ENCODE results near the gene GNA15. TPM values are rescaled to one million over a fixed set of nuclear protein-coding genes. Genes with fewer than 3 reads are reported as not detected.
"Not testable (repeated sequence)": the region's sequence is repeated elsewhere in the genome, so short reads cannot be mapped to it uniquely, and the experiment has no call there.

The GNA15 gene
- total RNA-seq, 1 donor from 2014 or later = 134 TPM

DNA sequence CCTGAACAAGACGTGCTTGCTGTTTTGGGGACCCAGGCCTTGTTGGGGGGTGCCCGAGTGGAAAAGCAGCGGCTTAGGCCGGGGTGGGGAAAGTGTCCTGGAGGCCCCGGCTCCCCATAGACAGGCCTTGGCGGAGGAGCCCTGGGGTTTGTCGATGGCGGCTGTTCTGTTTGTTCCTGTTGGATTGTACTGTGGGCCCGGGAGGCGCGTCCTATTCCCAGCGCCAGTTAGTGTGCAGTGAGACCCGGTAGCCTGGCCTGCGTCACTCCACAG lies 61.0 kb downstream of the GNA15 start:
- intact Hi-C loops (cut with micrococcal nuclease) = no loop called here
- no peaks in the 10 kb centered on the region for H3K4me1 Mint-ChIP-seq
- no peak overlapping the region for H3K27ac Mint-ChIP-seq
- no peak for DNase-seq
- H3K27me3 Mint-ChIP-seq = no peaks in the 10 kb centered on the region
- H3K9me3 Mint-ChIP-seq = no peaks in the 10 kb centered on the region
- H3K4me3 Mint-ChIP-seq = no peak overlapping the region
- peaks cover 17% of the 10 kb centered on the region for H3K36me3 Mint-ChIP-seq (ENCODE audit: low read depth)

DNA sequence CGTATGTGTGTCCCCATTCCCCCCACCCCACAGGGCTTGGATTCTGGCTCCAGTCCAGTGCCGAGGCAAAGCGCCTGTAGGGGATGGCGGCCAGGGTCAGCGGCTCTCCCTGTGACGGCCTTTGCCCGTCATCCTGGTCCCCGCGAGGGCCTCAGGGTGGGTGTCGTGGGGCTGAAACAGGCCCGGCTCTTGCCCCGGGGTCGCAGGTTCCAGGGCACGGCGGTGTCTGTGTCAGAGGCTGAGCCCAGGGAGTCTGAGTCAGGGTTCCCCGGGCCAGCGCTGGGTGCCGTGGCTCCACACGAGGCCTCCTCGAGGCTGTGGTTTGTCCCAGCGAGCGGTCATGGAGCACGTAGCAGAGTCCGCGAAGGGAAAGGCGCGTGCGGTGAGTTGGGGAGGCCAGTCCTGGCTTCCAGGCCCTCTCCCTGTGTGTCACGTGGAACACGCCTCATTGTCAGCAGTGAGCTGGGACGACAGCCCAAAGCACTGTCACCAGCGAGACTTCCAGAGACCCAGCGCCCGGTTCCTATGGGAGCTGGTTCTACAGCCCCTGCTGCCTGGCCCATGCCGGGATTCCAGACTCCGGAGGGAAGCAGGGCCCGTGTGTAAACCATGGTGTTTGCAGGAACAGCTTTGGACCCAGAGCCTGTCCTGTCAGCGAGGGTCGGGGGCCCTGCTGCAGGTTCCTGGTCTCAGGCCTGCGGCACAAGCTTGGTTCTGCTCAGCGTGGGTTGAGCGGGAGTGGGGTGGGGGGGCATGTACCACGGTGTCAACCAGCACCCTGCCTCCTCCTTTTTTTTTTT lies 63.3 kb downstream of the GNA15 start:
- H3K9me3 Mint-ChIP-seq = no peaks in the 10 kb centered on the region
- peaks cover 12% of the 10 kb centered on the region for H3K36me3 Mint-ChIP-seq (ENCODE audit: low read depth)
- H3K4me3 Mint-ChIP-seq = no peak overlapping the region
- intact Hi-C loops (cut with micrococcal nuclease) = no loop called here
- H3K27ac Mint-ChIP-seq = no peak overlapping the region
- no peak for DNase-seq
- no peaks in the 10 kb centered on the region for H3K4me1 Mint-ChIP-seq
- H3K27me3 Mint-ChIP-seq = no peaks in the 10 kb centered on the region

DNA sequence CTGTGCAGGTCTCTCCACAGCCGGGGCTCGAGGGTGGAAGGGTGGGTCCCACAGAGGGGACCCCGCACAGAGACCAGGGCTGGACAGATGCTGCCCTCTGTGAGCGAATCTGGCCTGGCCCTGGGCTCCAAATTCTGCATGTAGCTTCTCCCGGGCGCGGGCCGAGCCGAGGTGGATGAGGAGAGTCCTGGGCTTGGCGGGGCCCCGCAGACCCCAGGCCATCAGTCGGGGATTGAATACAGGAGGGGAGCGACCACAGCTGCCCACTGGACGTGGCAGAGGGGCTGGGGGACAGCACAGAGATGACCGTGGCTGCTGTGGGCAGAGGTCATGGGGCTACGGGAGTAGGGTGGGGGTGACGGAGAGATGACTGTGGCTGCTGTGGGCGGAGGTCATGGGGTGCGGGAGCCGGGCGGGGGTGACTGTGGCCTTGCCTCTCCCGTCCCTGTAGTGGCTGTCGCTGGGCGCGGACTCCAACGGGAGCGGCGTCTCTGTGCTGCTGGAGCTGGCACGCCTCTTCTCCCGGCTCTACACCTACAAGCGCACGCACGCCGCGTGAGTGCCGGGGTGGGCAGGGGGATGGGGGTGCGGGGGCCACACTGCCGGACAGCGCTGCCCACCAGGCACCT lies 65.4 kb downstream of the GNA15 start:
- Mint-ChIP-seq H3K27me3 (no peaks in the 10 kb centered on the region), H3K9me3 (no peaks in the 10 kb centered on the region), H3K27ac (no peak overlapping the region), H3K36me3 (ENCODE audit: low read depth) (peaks cover 11% of the 10 kb centered on the region), H3K4me3 (no peak overlapping the region), H3K4me1 (no peaks in the 10 kb centered on the region)
- intact Hi-C loops (cut with micrococcal nuclease) = no loop called here
- DNase-seq = no peak

DNA sequence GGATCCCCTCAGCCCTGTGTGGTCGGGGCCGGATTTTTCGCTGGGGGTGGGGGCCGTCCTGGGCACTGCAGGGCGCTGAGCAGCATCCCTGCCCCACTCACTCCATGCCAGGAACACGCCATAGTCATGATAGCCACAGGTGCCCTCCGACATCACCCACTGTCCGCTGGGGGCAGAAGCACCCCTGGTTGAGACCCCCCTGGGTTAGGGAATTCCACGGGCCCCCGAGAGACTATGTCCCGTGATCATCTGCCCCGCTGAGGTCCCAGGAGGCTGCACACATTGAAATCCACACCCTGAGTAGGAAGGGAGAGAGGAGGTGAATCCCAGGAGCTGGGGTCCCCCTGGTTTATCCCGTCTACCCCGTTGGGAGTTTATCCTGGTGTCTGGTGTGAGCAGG lies 66.1 kb downstream of the GNA15 start:
- Mint-ChIP-seq H3K4me3 (no peak overlapping the region), H3K9me3 (no peaks in the 10 kb centered on the region), H3K36me3 (ENCODE audit: low read depth) (peaks cover 11% of the 10 kb centered on the region), H3K27ac (no peak overlapping the region), H3K4me1 (no peaks in the 10 kb centered on the region), H3K27me3 (no peaks in the 10 kb centered on the region)
- intact Hi-C loops (cut with micrococcal nuclease) = no loop called here
- no peak for DNase-seq

DNA sequence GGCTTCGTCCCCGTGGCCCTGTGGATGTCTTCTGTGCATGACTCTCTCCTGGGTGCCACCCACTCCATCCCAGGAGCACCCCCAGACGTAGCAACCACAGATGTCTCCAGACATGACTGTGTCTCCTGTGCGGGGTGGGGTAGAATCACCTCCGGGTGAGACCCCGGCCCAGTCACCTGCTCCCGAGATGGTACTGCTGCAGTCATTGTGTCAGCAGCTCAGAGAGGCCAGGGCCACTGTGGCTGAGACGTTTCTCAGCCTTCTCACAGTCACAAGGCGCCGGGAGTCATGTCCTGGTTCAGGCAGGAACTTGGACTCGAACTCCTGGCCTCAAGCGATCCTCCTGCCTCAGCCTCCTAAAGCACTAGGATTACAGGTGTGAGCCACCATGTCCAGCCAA lies 66.5 kb downstream of the GNA15 start:
- Mint-ChIP-seq H3K4me1 (no peaks in the 10 kb centered on the region), H3K27ac (no peak overlapping the region), H3K27me3 (no peaks in the 10 kb centered on the region), H3K4me3 (no peak overlapping the region), H3K9me3 (no peaks in the 10 kb centered on the region), H3K36me3 (ENCODE audit: low read depth) (peaks cover 9% of the 10 kb centered on the region)
- intact Hi-C loops (cut with micrococcal nuclease) = no loop called here
- DNase-seq = no peak

DNA sequence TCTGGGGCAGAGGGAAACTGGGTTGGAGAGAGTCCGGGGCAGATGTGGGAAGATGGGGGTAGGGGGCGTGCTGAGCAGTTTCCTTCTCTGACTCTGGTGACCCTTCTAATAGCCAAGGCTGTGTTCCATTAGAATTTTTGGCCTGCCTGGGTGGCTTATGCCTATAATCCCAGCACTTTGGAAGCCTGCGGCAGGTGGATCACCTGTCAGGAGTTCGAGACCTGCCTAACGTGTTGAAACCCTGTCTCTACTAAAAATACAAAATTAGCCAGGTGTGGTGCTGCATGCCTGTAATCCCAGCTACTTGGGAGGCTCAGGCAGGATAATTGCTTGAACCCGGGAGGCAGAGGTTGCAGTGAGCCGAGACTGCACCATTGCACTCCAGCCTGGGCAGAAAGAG lies 67.1 kb downstream of the GNA15 start:
- H3K4me3 Mint-ChIP-seq; H3K36me3 Mint-ChIP-seq (ENCODE audit: low read depth); H3K27me3 Mint-ChIP-seq; intact Hi-C loops (cut with micrococcal nuclease); DNase-seq; H3K27ac Mint-ChIP-seq; H3K9me3 Mint-ChIP-seq; H3K4me1 Mint-ChIP-seq: not testable (repeated sequence)

DNA sequence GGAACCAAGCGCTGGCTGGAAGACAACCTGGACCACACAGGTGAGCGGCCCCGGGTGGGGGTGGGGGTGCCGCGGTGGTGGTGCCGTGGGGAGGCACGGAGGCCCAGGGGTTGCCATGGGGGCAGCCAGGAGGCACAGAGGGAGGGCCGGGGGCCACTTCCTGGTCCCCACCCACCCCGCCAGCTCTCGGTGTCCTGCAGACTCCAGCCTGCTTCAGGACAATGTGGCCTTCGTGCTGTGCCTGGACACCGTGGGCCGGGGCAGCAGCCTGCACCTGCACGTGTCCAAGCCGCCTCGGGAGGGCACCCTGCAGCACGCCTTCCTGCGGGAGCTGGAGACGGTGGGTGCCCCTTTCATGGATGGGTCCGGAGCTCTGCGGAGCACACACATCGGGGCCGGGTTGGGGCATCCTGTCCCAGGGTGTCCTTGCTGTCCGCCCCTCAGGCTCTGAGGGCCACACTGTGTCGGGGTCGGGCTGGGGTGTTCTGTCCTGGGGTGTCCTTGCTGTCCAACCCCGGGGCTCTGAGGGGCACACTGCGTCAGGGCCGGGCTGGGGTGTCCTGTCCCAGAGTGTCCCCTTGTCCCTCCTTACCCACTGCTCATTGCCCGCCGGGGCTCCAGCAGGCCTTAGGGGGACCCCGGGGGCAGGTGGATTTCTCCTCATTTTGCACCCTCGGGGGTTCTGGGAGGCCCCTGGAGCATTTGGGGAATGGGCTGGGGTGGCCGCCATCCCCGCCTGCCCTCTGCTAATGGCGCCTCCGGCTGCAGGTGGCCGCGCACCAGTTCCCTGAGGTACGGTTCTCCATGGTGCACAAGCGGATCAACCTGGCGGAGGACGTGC lies 68.2 kb downstream of the GNA15 start:
- no peak overlapping the region for H3K27ac Mint-ChIP-seq
- intact Hi-C loops (cut with micrococcal nuclease) = no loop called here

DNA sequence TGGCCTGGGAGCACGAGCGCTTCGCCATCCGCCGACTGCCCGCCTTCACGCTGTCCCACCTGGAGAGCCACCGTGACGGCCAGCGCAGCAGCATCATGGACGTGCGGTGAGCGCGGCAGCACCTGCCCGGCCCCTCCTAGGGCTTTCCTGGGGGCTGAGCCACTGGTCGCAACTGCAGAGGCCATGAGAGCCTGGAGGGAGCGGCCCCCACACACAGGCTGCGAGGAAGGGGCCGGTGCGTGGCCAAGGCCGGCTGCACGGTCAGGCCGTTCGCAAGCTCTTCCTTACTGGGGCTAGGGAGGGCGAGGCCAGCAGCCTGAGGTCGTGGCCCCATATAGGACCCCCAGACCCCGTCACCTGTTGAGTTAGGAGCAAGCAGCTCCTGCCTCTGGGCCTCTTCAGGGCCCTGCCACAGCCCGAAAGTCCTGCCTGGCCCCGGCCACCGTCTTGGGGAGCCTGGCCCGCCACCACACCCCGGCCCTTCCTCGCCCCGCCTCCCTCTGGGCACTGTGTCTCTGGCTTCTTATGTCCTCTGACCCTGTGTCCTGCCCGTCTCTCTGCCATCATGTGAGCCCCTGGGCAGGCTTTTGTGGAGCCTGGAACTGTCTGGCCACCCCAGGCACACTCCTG lies 68.9 kb downstream of the GNA15 start:
- DNase-seq = no peak
- H3K27me3 Mint-ChIP-seq = no peaks in the 10 kb centered on the region
- no peaks in the 10 kb centered on the region for H3K4me1 Mint-ChIP-seq
- no peak overlapping the region for H3K27ac Mint-ChIP-seq
- H3K4me3 Mint-ChIP-seq = no peak overlapping the region
- peaks cover 13% of the 10 kb centered on the region for H3K36me3 Mint-ChIP-seq (ENCODE audit: low read depth)
- no peaks in the 10 kb centered on the region for H3K9me3 Mint-ChIP-seq
- intact Hi-C loops (cut with micrococcal nuclease) = no loop called here

More for the DNA sequence above, 68.2 kb downstream of the GNA15 start:
- H3K27me3 Mint-ChIP-seq = no peaks in the 10 kb centered on the region
- no peak for DNase-seq
- no peaks in the 10 kb centered on the region for H3K4me1 Mint-ChIP-seq
- no peak overlapping the region for H3K4me3 Mint-ChIP-seq
- H3K9me3 Mint-ChIP-seq = no peaks in the 10 kb centered on the region
- H3K36me3 Mint-ChIP-seq (ENCODE audit: low read depth) = peaks cover 11% of the 10 kb centered on the region

DNA sequence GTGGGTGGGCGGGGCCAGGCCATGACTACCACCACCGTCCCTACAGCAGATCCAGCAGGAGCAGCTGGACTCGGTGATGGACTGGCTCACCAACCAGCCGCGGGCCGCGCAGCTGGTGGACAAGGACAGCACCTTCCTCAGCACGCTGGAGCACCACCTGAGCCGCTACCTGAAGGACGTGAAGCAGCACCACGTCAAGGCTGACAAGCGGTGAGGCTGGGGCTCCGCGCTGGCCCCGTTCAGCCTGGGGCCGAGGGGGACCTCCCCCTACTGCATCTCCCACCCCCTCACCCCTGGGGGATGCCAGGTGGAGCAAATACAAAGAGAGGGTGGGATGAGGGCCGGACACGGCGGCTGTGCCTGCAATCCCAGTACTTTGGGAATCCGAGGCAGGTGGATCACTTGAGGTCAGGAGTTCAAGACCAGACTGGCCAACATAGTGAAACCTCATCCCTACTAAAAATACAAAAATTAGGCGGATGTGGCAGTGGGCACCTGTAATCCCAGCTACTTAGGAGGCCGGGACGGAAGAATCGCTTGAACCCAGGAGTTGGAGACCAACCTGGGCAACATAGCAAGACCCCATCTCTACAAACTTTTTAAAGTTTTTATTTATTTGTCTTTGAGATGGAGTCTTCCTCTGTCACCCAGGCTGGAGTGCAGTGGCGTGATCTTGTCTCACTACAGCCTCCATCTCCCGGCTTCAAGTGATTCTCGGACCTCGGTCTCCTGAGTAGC lies 70.6 kb downstream of the GNA15 start:
- H3K4me3 Mint-ChIP-seq = no peak overlapping the region
- intact Hi-C loops (cut with micrococcal nuclease) = no loop called here
- peaks cover 13% of the 10 kb centered on the region for H3K36me3 Mint-ChIP-seq (ENCODE audit: low read depth)
- no peak overlapping the region for H3K27ac Mint-ChIP-seq
- DNase-seq = no peak
- H3K9me3 Mint-ChIP-seq = no peaks in the 10 kb centered on the region
- H3K27me3 Mint-ChIP-seq = no peaks in the 10 kb centered on the region
- no peaks in the 10 kb centered on the region for H3K4me1 Mint-ChIP-seq

DNA sequence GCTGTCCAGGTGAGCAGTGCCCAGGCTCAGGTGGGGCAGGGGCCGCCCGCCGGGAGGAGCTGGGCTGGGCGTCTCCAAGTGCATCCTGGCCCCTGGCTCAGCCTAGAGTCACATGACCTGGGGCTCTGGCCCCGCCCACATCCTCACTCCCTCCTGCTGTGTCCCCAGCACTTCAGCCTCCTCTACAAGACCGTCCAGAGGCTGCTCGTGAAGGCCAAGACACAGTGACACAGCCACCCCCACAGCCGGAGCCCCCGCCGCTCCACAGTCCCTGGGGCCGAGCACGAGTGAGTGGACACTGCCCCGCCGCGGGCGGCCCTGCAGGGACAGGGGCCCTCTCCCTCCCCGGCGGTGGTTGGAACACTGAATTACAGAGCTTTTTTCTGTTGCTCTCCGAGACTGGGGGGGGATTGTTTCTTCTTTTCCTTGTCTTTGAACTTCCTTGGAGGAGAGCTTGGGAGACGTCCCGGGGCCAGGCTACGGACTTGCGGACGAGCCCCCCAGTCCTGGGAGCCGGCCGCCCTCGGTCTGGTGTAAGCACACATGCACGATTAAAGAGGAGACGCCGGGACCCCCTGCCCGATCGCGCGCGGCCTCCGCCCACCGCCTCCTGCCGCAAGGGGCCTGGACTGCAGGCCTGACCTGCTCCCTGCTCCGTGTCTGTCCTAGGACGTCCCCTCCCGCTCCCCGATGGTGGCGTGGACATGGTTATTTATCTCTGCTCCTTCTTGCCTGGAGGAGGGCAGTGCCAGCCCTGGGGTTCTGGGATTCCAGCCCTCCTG lies 71.8 kb downstream of the GNA15 start:
- Mint-ChIP-seq H3K4me3 (no peak overlapping the region), H3K27ac (no peak overlapping the region), H3K4me1 (no peaks in the 10 kb centered on the region), H3K27me3 (no peaks in the 10 kb centered on the region), H3K36me3 (ENCODE audit: low read depth) (peaks cover 16% of the 10 kb centered on the region), H3K9me3 (no peaks in the 10 kb centered on the region)
- intact Hi-C loops (cut with micrococcal nuclease) = no loop called here
- DNase-seq = no peak

DNA sequence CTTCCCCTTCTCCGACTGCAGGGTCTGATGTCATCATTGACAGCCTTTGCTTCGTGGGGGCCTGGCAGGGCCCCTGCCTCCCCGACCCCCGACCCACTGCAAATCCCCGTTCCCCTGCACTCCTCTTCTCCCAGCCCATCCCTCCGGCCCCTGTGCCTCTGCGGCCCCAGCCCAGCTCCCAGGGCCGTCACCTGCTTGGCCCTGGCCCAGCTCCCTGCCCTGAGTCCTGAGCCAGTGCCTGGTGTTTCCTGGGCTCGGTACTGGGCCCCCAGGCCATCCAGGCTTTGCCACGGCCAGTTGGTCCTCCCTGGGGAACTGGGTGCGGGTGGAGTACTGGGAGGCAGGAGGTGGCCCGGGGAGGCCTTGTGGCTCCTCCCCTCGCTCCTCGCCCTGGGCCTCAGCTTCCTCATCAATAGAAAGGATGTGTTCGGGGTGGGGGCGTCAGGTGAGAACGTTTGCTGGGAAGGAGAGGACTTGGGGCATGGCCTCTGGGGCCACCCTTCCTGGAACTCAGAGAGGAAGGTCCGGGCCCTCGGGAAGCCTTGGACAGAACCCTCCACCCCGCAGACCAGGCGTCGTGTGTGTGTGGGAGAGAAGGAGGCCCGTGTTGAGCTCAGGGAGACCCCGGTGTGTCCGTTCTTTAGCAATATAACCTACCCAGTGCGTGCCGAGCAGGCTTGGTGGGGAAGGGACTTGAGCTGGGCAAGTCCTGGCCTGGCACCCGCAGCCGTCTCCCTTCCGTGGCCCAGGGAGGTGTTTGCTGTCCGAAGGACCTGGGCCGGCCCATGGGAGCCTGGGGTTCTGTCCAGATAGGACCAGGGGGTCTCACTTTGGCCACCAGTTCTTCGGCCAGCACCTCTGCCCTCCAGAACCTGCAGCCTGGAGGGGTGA lies 72.7 kb downstream of the GNA15 start:
- H3K27ac Mint-ChIP-seq = no peak overlapping the region
- no peak for DNase-seq
- H3K4me1 Mint-ChIP-seq = no peaks in the 10 kb centered on the region
- H3K36me3 Mint-ChIP-seq (ENCODE audit: low read depth) = peaks cover 16% of the 10 kb centered on the region
- H3K9me3 Mint-ChIP-seq = no peaks in the 10 kb centered on the region
- no peaks in the 10 kb centered on the region for H3K27me3 Mint-ChIP-seq
- intact Hi-C loops (cut with micrococcal nuclease) = no loop called here
- no peak overlapping the region for H3K4me3 Mint-ChIP-seq

DNA sequence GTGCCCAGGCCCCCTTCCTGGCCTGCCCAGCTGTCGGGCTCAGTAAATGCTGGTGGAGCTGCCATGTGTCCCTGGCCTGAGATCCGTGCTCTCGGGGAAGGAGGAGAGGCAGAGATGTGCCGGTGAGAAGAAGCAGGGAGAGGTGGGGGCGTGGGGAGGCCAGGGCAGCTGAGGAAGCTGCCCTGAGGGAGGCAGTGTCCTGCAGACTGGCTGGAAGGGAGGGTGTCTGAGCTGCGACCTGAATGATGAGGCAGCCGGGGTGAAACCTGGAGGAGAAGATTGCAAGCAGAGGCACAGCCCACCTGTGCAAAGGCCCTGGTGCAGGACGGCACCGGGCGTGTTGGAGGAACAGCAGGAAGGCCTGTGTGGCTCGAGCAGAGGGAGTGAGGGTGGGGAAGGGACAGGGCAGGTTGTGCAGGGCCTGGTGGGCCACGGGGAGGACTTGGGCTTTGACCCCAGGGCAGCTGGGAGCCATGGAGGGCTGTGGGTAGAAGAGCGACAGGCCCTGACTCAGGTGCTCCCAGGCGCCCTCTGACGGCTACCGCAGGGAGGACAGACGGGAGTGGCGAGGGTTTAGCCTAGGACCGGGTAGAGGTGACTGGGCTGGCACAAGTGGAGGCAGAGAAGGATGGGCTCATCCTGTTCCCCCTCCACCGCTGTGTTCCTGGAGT lies 74.6 kb downstream of the GNA15 start:
- Mint-ChIP-seq H3K27ac (peak overlapping the region; percentile 37), H3K36me3 (ENCODE audit: low read depth) (peaks cover 14% of the 10 kb centered on the region), H3K4me1 (no peaks in the 10 kb centered on the region), H3K4me3 (no peak overlapping the region), H3K27me3 (no peaks in the 10 kb centered on the region), H3K9me3 (no peaks in the 10 kb centered on the region)
- intact Hi-C loops (cut with micrococcal nuclease) = no loop called here
- DNase-seq = peak; percentile 90

Data from activated CD4-positive, alpha-beta T cell treated with anti-CD3 and anti-CD28 coated beads, Interleukin-2, amount 10 ng/mL, durations not matched to agents 24 days and 14 days (primary cell).